ENCODE data around the gene PARVB.

Gene PARVB

GRCh38 chr22:44214764-44215163 lies 190.7 kb downstream of the PARVB start:
- no peak for TF ChIP-seq CTCF (IDR thresholded peaks at IDR 0.05)
- Mint-ChIP-seq H3K4me3 (no peak overlapping the region), H3K9me3 (peaks cover 14% of the 10 kb centered on the region), H3K27me3 (ENCODE audit: low read depth, poor library complexity) (peaks cover 5% of the 10 kb centered on the region), H3K4me1 (peaks cover 24% of the 10 kb centered on the region), H3K36me3 (ENCODE audit: low read depth) (no peaks in the 10 kb centered on the region), H3K27ac (no peak overlapping the region)
- no peak for DNase-seq

GRCh38 chr22:44215287-44215686 lies 191.2 kb downstream of the PARVB start:
- no peak for DNase-seq
- Mint-ChIP-seq H3K9me3 (peaks cover 9% of the 10 kb centered on the region), H3K4me1 (peaks cover 27% of the 10 kb centered on the region), H3K27ac (no peak overlapping the region), H3K27me3 (ENCODE audit: low read depth, poor library complexity) (peaks cover 5% of the 10 kb centered on the region), H3K36me3 (ENCODE audit: low read depth) (no peaks in the 10 kb centered on the region), H3K4me3 (no peak overlapping the region)
- no peak for TF ChIP-seq CTCF (IDR thresholded peaks at IDR 0.05)

- Mint-ChIP-seq H3K4me3 (no peak overlapping the region), H3K36me3 (ENCODE audit: low read depth) (no peaks in the 10 kb centered on the region), H3K27me3 (ENCODE audit: low read depth, poor library complexity) (peaks cover 8% of the 10 kb centered on the region), H3K9me3 (peaks cover 11% of the 10 kb centered on the region), H3K27ac (no peak overlapping the region), H3K4me1 (peaks cover 12% of the 10 kb centered on the region)
- no peak for DNase-seq
- no peak for TF ChIP-seq CTCF (IDR thresholded peaks at IDR 0.05)
Measured at GRCh38 chr22:44217346-44217745, 193.2 kb downstream of the PARVB start.

- DNase-seq: no peak
- Mint-ChIP-seq H3K27me3 (ENCODE audit: low read depth, poor library complexity) (peaks cover 10% of the 10 kb centered on the region), H3K36me3 (ENCODE audit: low read depth) (no peaks in the 10 kb centered on the region), H3K4me3 (no peak overlapping the region), H3K9me3 (peaks cover 11% of the 10 kb centered on the region), H3K4me1 (peaks cover 9% of the 10 kb centered on the region), H3K27ac (no peak overlapping the region)
- TF ChIP-seq CTCF (IDR thresholded peaks at IDR 0.05): no peak
Measured at GRCh38 chr22:44218071-44218470, 194.0 kb downstream of the PARVB start.

- DNase-seq: no peak
- peaks cover 11% of the 10 kb centered on the region for H3K9me3 Mint-ChIP-seq
- no peak overlapping the region for H3K27ac Mint-ChIP-seq
- H3K36me3 Mint-ChIP-seq (ENCODE audit: low read depth): no peaks in the 10 kb centered on the region
- TF ChIP-seq CTCF (IDR thresholded peaks at IDR 0.05): no peak
- H3K4me3 Mint-ChIP-seq: no peak overlapping the region
- H3K4me1 Mint-ChIP-seq: peaks cover 16% of the 10 kb centered on the region
- peaks cover 17% of the 10 kb centered on the region for H3K27me3 Mint-ChIP-seq (ENCODE audit: low read depth, poor library complexity)
Measured at GRCh38 chr22:44219101-44219870, 195.2 kb downstream of the PARVB start.
